SH-SY5Y (cell line): ENCODE data around the gene TM9SF4.

ENCODE experiments used
- GATA2 ChIP-seq: IDR thresholded peaks from 2 replicates; pipeline ENCODE4 v1.6.1; 2011; ENCODE audit warnings: mild to moderate bottlenecking, low read depth, low read length
- GATA3 ChIP-seq: IDR thresholded peaks from 2 replicates; pipeline ENCODE4 v1.6.1; 2011; ENCODE audit warnings: low read depth, mild to moderate bottlenecking, low read length, moderate library complexity

DNA sequence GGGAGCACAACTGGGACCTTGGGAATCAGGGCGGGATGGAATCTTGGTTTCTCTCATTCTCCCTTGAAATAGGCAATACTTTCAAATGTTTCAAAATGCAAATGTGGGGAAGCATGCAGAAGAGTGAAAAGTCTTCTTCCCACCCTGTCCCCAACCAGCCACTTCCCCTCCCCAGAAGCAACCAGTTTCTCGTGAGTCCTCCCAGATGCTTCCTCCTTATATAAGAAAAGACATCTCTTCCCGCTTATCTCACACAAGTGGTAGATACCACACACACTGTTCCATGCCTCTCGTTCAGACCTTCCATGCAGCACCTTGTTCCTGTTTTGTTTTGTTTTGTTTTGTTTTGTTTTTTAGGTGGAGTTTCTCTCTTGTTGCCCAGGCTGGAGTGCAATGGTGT lies 32.3 kb upstream of the TM9SF4 start:
- TF ChIP-seq GATA2 (no peak), GATA3 (no peak)
